Esophagus squamous epithelium (tissue), 4 donors: ENCODE data around the gene LSM4.

Experiments
- CTCF ChIP-seq, 6 experiments: fragments of 450-650 bp in 4 of 6; fragments of 200-600 bp in 2 of 6; sonication (generic) in 2 of 6; IDR thresholded peaks; one replicate each; pipeline ENCODE4 v1.5.1; 2016 to 2019; ENCODE audit warnings: antibody characterized with exemption in 6 of 6, mild to moderate bottlenecking in 4 of 6, moderate library complexity in 4 of 6
- POLR2A ChIP-seq, 4 donors: fragments of 450-650 bp; IDR thresholded peaks; one replicate each; pipeline ENCODE4 v1.6.1; 2017; ENCODE audit warnings: antibody characterized with exemption in 4 of 4, mild to moderate bottlenecking in 4 of 4, moderate library complexity in 3 of 4

DNA sequence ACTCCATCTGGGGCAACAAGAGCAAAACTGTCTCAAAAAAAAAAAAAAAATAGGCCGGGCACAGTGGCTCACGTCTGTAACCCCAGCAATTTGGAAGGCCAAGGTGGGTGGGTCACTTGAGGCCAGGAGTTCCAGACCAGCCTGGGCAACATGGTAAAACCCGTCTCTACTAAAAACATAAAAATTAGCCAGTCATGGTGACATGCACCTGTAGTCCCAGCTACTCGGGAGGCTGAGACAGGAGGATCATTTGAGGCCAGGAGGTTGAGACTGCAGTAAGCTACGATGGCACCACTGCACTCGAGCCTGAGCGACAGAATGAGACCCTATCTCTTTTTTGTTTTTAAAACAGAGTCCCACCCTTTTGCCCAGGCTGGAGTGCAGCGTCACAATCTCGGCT, 52.5 kb downstream of the LSM4 start:
- TF ChIP-seq CTCF (IDR thresholded peaks at IDR 0.05) (no peak), POLR2A (IDR thresholded peaks at IDR 0.05) (no peak)
